HG03521 (cell line): Measurements from ENCODE around the gene VWA3A.
A peak's percentile ranks its signal among the peaks of the same experiment; 100 is the strongest.

Source experiments
- ATAC-seq: cut with Tn5 transposase; IDR thresholded peaks from one replicate; pipeline ENCODE4 v1.9.1; 2021; ENCODE audit warnings: mild to moderate bottlenecking, moderate library complexity; ENCODE audit not compliant: unreplicated experiment

The VWA3A gene

GRCh38 chr16:22198547-22199293 is 106.4 kb downstream of the VWA3A start:
- ATAC-seq: no peak

GRCh38 chr16:22202261-22202637 is 109.9 kb downstream of the VWA3A start:
- no peak for ATAC-seq

DNA sequence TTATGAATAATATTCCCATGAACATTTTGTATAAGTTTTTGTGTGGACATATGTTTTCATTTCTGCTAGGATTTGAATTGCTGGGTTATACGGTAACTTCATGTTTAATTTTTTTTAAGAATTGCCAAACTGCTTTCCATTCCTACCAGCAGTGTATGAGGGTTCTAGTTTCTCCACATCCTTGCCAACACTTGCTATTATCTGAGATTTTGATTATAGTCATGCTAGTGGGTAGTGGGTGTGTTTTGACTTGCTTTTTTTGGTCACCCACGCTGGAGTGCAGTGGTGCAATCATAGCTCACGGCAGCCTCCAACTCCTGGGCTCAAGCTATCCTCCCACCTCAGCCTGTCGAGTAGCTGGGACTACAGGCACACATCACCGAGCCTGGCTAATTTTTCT is 110.8 kb downstream of the VWA3A start:
- no peak for ATAC-seq

GRCh38 chr16:22204091-22204655 is 111.8 kb downstream of the VWA3A start:
- no peak for ATAC-seq

GRCh38 chr16:22205577-22206012 is 113.3 kb downstream of the VWA3A start:
- ATAC-seq: no peak

DNA sequence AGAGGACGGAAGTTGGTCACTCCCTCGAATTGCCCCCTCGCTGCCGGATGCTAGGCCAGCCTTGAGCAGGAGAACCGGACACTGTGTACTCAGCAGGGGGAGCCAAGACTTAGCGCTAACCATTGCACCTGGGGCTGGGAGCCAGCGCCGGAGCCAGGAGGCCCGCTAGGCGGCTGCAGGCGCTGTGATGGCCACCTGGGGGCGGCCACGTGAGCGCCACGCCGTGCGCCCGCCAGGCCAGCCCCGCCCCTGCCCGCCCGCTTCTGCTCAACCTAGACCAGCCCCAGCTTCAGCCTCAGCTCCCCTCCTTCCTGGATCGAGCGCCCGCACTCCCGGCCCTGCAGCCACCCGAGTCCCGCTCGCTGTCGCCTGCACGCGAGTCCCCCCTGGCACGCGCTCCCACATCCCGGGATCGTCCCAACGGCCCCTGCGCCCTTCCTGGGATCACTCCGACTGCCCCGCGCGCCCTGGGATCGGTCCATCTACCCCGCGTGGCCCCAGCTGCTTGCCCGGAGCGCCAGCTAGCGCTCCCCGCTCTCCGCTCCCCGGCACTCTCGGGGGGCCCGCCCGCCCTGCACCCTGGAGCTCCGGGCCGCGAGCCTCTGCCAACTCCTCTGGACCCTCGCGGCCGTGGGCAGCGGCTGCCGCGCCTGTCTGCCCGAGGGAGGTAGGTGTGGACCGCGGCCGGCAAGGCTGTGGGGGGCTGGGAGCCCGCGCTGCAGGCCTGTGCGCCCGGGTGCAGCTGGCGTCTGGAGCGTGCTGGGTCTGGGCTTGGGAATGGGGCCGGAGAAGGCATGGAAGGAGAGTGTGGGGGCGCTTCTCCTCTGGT is 113.9 kb downstream of the VWA3A start, which contains the start of gene EEF2K:
Gene EEF2K, plus strand, starts transcription at position 266 of the 829 bp plus-strand sequence. CDS start 19,452 bp downstream, outside the sequence.
- peak; percentile 80 for ATAC-seq
